NCI-H2081 treated with DMSO at 0.1 percent for 48 hours (cell line): ENCODE results near the gene ZC3H12D.
"Not testable (repeated sequence)": the region's sequence is repeated elsewhere in the genome, so short reads cannot be mapped to it uniquely, and the experiment has no call there.

Source experiments
- DNase-seq: peaks from one replicate; lab custom pipeline; 2025; lab: John Stamatoyannopoulos, UW

Gene ZC3H12D

GRCh38 chr6:149483849-149484655 is 762 bp downstream of the ZC3H12D start:
- DNase-seq, result no peak

DNA sequence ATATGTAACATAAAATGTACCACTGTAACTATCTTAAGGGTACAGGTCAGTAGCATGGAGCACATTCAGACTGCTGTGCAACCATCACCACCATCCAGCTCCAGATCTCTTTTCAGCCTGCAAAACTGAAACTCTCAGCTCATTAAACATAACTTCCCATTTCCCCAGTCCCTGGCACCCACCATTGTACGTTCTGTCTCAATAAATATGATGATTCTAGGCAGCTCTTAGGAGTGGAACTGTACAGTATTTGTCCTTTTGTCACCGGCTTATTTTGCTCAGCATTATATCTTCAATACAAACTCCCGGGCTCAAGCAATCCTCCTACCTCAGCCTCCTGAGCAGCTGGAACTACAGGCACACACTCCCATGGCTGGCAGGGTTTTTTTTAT is 1.5 kb downstream of the ZC3H12D start:
- no peak for DNase-seq

DNA sequence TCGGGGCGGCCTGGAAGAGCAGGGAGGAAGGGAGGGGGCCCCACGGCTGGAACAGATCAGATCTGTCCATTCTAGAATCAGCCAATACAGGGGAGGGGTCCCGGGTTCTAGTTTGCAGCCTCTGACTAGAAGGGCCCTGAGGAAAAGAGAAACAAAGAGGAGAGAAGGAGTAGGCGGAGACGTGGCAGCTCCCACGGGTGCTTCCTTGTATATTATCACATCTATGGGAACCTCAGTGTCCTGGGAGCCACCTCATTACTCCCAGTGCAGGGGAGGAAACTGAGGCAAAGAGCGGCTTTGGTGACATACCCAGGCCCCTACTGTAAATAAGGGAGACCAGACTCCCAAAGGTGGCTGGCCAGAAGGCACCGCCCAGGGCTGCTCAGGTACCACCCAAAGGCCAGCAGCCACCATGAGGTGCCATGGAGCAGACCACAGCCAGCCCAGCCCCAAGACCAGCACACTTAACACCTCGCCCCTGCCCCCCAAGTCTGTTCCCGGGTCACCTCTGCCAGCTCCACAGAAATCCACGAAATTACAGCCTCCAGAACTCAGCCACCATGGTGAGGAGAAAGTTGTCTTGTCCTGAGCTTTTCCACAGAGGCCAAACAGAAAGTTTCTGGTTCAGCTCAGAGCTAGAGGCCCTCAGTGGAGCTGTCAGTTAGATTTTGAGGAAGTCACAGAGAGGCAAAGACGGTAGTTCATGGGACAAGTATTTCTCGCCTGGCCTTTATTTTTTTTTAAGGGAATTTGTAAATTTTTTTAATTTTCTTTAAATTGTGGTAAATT is 2.1 kb downstream of the ZC3H12D start:
- no peak for DNase-seq

DNA sequence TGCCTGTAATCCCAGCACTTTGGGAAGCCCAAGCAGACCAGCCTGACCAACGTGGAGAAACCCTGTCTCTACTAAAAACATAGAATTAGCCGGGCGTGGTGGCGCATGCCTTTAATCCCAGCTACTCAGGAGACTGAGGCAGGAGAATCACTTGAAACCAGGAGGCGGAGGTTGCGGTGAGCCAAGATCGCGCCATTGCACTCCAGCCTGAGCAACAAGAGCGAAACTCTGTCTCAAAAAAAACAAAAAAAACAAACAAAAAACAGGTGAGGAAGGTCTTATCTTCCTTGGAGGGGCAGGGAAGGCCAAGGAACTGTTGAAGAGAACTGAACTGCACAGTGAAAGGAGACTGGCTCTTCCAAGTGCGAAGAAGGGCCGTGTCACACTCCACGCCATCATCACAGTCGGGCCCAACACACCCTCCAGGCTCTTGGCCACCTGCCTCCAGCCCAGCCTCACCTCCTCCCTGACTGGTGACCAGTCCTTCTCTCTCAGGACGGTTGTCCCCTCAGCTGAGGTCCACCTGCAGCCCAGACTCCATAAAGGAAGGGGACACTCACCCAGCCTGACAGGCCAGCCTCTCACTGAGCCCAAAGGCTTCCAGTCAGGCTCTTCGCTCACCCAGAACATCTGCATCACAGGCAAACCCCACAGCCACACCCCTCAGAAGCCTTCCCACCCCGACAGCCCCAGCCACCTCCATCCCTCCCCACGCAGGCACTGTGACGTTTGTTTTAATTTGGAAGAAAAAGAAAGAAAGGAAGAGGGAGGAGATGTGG is 4.1 kb downstream of the ZC3H12D start:
- DNase-seq, result no peak

- no peak for DNase-seq
Observed at GRCh38 chr6:149478631-149479314, 6.0 kb downstream of the ZC3H12D start.

- no peak for DNase-seq
Observed at GRCh38 chr6:149477544-149477943, 7.3 kb downstream of the ZC3H12D start.

- no peak for DNase-seq
Observed at GRCh38 chr6:149476789-149477455, 7.9 kb downstream of the ZC3H12D start.

- no peak for DNase-seq
Observed at GRCh38 chr6:149474108-149474935, 10.5 kb downstream of the ZC3H12D start.

GRCh38 chr6:149473080-149474052 is 11.4 kb downstream of the ZC3H12D start:
- no peak for DNase-seq

DNA sequence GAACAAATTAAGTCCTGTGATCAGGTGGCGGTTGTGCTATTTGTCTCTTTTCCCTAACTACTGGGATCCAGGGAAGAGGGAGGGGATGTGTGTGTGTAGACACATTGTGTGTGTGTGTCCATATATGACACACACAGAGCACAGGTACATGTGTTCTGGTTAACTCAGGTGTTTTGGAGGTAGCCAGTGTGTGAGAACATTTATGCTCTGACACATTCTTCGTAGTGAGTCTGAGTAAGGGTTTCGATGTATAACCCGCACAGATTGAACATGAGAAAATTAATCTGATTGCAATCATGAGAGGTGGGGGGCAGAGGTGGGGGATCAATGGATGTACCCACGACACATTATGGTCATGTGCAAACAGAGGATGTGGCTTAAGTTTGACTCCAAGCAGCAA is 12.6 kb downstream of the ZC3H12D start:
- DNase-seq, result no peak

DNA sequence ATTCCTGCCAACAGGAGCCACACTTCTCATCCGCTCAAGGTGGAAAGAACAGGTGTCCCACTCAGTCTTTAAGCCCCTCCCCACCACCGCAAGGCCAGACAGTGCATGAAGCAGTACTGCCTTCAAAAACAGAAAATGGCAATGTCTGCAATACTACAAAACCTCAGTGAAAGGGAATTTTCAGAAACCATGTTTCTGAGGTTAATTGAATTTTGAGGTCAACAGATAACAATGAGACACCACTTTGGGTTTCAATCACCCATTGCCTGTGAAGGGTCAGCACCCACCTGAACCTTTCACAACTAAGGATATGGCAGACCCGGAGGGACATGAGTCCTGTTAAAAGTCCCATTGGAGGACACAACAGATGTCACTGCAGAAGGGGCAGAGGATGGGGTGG is 13.0 kb downstream of the ZC3H12D start:
- DNase-seq, result no peak

DNA sequence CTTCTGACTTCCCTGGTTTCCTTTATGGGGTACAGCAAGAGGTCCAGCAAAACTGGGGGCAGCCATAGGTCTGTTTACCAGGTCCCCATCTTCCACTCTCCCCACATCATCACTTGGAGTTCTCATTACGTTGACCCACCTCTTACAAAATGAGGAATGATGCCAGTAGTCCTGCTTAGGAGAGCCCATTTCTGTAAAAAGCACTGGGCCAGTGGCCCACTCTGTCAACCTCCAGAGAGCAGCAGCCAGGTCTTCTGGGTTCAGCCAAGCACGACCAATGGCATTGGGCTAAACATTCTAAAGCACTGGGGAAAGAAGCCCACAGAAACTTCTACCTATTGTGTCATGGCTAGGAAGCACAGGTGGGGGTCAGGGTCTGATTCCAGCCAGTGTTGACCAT is 13.9 kb downstream of the ZC3H12D start:
- DNase-seq, result no peak

- DNase-seq, result no peak
Observed at GRCh38 chr6:149468179-149468578, 16.6 kb downstream of the ZC3H12D start.

DNA sequence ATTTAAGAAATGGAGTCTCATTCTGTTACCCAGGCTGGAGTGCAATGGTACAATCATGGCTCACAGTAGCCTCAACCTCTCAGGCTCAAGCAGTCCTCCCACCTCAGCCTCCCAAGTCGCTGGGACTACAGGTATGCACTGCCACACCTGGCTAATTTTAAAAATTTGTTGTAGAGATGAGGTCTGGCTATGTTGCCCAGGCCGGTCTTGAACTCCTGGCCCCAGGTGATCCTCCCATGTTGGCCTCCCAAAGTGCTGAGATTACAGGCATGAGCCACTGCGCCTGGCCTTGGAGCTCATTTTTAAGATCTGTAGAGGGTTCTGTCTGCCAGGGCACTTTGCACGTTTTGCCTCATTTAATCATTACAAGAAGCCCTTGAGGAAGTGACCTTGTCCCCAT is 17.5 kb downstream of the ZC3H12D start:
- no peak for DNase-seq

DNA sequence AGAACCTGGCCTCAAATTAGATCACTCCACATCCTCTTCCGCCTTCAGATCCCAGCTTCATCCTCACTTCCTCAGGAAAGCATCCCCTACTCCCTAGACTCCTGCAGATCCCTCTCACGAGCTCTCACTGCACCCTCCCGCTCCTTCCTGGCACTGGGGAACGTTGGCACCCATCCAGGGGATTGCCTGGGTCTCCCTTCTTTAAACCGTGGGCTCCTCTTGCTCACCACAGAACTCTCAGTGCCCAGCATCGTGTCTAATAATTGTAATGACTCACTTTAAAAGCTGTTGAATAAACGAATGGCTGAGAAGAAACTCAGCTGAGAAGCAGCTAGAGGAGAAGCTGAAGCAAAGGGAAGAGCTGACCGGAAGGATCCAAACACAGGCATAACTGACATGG is 20.4 kb downstream of the ZC3H12D start:
- no peak for DNase-seq

DNA sequence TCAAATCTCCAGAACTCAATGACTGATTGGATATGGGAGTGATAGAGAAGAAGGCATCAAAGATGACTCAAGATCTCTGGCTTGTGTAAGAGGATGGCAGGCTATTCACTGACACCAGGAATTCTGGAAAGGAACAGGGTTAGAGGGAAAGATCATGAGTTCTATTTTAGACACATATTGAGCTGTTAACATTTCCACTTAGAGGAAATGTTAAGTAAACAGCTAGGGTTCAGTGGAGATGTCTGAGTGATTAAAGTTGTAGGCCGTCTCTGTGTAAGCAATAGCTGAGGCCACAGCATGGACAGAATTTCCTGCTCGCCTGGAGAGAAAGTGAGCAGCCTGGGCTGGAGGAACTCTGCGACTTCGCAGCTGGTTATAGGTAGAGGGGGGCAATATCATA is 21.0 kb downstream of the ZC3H12D start:
- DNase-seq, result no peak

GRCh38 chr6:149462712-149463111 is 22.1 kb downstream of the ZC3H12D start:
- DNase-seq, result not testable (repeated sequence)

DNA sequence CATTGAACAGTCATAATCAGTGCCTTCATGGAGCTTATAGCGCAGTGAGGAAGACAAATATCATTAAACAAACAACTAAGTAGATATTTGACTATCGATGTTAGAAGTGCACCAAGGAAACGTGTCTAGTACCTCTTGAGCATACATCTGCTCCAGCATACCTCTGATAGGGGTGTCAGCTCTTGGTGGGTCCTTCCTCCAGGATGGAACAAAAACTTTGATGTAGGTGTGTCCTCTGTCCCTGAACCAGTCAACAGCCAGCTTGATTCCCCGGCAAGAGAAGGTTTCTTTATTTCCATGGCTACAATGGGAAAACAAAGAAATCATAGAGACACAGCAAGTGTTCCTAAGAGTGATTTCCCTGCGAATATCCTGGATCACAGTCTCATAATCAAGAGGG is 23.1 kb downstream of the ZC3H12D start:
- DNase-seq, result no peak

DNA sequence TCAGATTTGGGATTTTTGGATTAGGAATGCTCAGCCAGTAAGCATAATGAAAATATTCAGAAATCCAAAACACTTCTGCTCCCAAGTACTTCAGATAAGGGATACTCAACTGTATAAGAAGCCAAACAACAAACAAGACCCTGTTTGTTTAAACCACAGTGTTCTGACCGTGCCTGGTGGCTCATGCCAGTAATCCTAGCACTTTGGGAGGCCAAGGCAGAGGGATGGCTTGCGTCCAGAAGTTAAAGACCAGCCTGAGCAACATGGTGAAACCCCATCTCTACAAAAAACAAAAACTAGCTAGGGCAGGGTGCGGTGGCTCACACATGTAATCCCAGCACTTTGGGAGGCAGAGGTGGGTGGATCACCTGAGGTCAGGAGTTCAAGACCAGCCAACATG is 24.6 kb downstream of the ZC3H12D start:
- not testable (repeated sequence) for DNase-seq
